HUES64 (cell line): ENCODE data around the gene PARS2.
"Not testable (repeated sequence)": the region's sequence is repeated elsewhere in the genome, so short reads cannot be mapped to it uniquely, and the experiment has no call there.

Experiments
- H3K27ac ChIP-seq: 2 replicates; pipeline ENCODE4 v1.7.0; 2013; ENCODE audit warnings: low read depth, low read length, inconsistent platforms
- H3K27me3 ChIP-seq: 2 replicates; pipeline ENCODE4 v1.6.1; 2013; ENCODE audit warnings: mild to moderate bottlenecking, low read length; ENCODE audit not compliant: insufficient read depth
- H3K36me3 ChIP-seq: 2 replicates; pipeline ENCODE4 v1.6.1; 2013; ENCODE audit warnings: mild to moderate bottlenecking, low read length; ENCODE audit not compliant: insufficient read depth
- H3K4me1 ChIP-seq: 2 replicates; pipeline ENCODE4 v1.6.1; 2013; ENCODE audit warnings: mild to moderate bottlenecking, low read length, moderate library complexity; ENCODE audit not compliant: insufficient read depth
- H3K4me3 ChIP-seq: 2 replicates; pipeline ENCODE4 v1.5.1; 2013; ENCODE audit warnings: mild to moderate bottlenecking, low read length, moderate library complexity
- H3K9ac ChIP-seq: 2 replicates; pipeline ENCODE4 v1.6.1; 2013; ENCODE audit warnings: mild to moderate bottlenecking, low read depth, low read length
- H3K9me3 ChIP-seq: 2 replicates; pipeline ENCODE4 v1.6.1; 2013; ENCODE audit warnings: low read depth, low read length; ENCODE audit not compliant: insufficient read depth
- WGBS: fragments of 150-250, 120-280 bp; methylation state at CpG from one replicate; pipeline ENCODE4 v1.1.7; 2013; ENCODE audit warnings: missing lambda C conversion rate; 5-methylcytosine and 5-hydroxymethylcytosine counted together

PARS2 gene

GRCh38 chr1:54782588-54782987 lies 18.3 kb upstream of the PARS2 start:
- 88% methylated on average over 2 of the region's 2 CpGs for WGBS

GRCh38 chr1:54782156-54782555 lies 17.8 kb upstream of the PARS2 start:
- no peaks in the 10 kb centered on the region for H3K4me1 ChIP-seq
- H3K36me3 ChIP-seq: no peaks in the 10 kb centered on the region
- H3K4me3 ChIP-seq: no peak overlapping the region
- no peak overlapping the region for H3K9ac ChIP-seq
- no peaks in the 10 kb centered on the region for H3K9me3 ChIP-seq
- H3K27me3 ChIP-seq: peaks cover 48% of the 10 kb centered on the region
- WGBS: 90% methylated on average over 6 of the region's 6 CpGs
- H3K27ac ChIP-seq: no peak overlapping the region

More at GRCh38 chr1:54782588-54782987, 18.3 kb upstream of the PARS2 start:
- H3K27ac ChIP-seq: no peak overlapping the region
- H3K27me3 ChIP-seq: peaks cover 48% of the 10 kb centered on the region
- H3K9me3 ChIP-seq: no peaks in the 10 kb centered on the region
- no peak overlapping the region for H3K9ac ChIP-seq
- H3K4me1 ChIP-seq: no peaks in the 10 kb centered on the region
- no peaks in the 10 kb centered on the region for H3K36me3 ChIP-seq
- H3K4me3 ChIP-seq: no peak overlapping the region

GRCh38 chr1:54781023-54781723 lies 16.9 kb upstream of the PARS2 start:
- H3K4me3 ChIP-seq: peak overlapping the region; percentile 38
- no peaks in the 10 kb centered on the region for H3K9me3 ChIP-seq
- no peaks in the 10 kb centered on the region for H3K36me3 ChIP-seq
- peaks cover 48% of the 10 kb centered on the region for H3K27me3 ChIP-seq
- H3K27ac ChIP-seq: no peak overlapping the region
- H3K9ac ChIP-seq: peak overlapping the region; percentile 22; the same call in 1 of the 2 replicates
- 34% methylated on average over 74 of the region's 74 CpGs for WGBS
- no peaks in the 10 kb centered on the region for H3K4me1 ChIP-seq

GRCh38 chr1:54777431-54777830 lies 13.1 kb upstream of the PARS2 start:
- Histone ChIP-seq H3K27ac (no peak overlapping the region), H3K27me3 (peaks cover 38% of the 10 kb centered on the region), H3K9ac (no peak overlapping the region), H3K9me3 (no peaks in the 10 kb centered on the region), H3K36me3 (no peaks in the 10 kb centered on the region), H3K4me1 (no peaks in the 10 kb centered on the region), H3K4me3 (no peak overlapping the region)
- 86% methylated on average over 4 of the region's 4 CpGs for WGBS

- no peak overlapping the region for H3K9ac ChIP-seq
- no peaks in the 10 kb centered on the region for H3K4me1 ChIP-seq
- peaks cover 34% of the 10 kb centered on the region for H3K27me3 ChIP-seq
- H3K36me3 ChIP-seq: no peaks in the 10 kb centered on the region
- no peak overlapping the region for H3K27ac ChIP-seq
- no peaks in the 10 kb centered on the region for H3K9me3 ChIP-seq
- 75% methylated on average over 4 of the region's 4 CpGs for WGBS
- H3K4me3 ChIP-seq: no peak overlapping the region
Observed at GRCh38 chr1:54777011-54777410, 12.7 kb upstream of the PARS2 start.

- not testable (repeated sequence) for H3K36me3 ChIP-seq, H3K9me3 ChIP-seq, H3K4me3 ChIP-seq, H3K27ac ChIP-seq, H3K4me1 ChIP-seq, H3K9ac ChIP-seq
- WGBS: 94% methylated on average over 16 of the region's 16 CpGs
- peaks cover 25% of the 10 kb centered on the region for H3K27me3 ChIP-seq
Observed at GRCh38 chr1:54775828-54776721, 11.8 kb upstream of the PARS2 start.

GRCh38 chr1:54774820-54775498 lies 10.6 kb upstream of the PARS2 start:
- Histone ChIP-seq H3K36me3 (no peaks in the 10 kb centered on the region), H3K9me3 (no peaks in the 10 kb centered on the region), H3K4me3 (no peak overlapping the region), H3K27me3 (peaks cover 14% of the 10 kb centered on the region), H3K27ac (no peak overlapping the region), H3K4me1 (no peaks in the 10 kb centered on the region), H3K9ac (no peak overlapping the region)
- 77% methylated on average over 14 of the region's 15 CpGs for WGBS

GRCh38 chr1:54772951-54773350 lies 8.6 kb upstream of the PARS2 start:
- 96% methylated on average over 2 of the region's 2 CpGs for WGBS
- Histone ChIP-seq H3K4me3 (no peak overlapping the region), H3K27ac (no peak overlapping the region), H3K9me3 (no peaks in the 10 kb centered on the region), H3K27me3 (no peaks in the 10 kb centered on the region), H3K36me3 (no peaks in the 10 kb centered on the region), H3K4me1 (no peaks in the 10 kb centered on the region), H3K9ac (no peak overlapping the region)

GRCh38 chr1:54768093-54768492 lies 3.8 kb upstream of the PARS2 start:
- no peaks in the 10 kb centered on the region for H3K27me3 ChIP-seq
- no peak overlapping the region for H3K27ac ChIP-seq
- H3K9ac ChIP-seq: no peak overlapping the region
- H3K9me3 ChIP-seq: no peaks in the 10 kb centered on the region
- WGBS: 93% methylated on average over 5 of the region's 5 CpGs
- H3K4me3 ChIP-seq: no peak overlapping the region
- H3K36me3 ChIP-seq: no peaks in the 10 kb centered on the region
- peaks cover 8% of the 10 kb centered on the region; the same call in 1 of the 2 replicates for H3K4me1 ChIP-seq

GRCh38 chr1:54767526-54767925 lies 3.2 kb upstream of the PARS2 start:
- Histone ChIP-seq H3K9ac (no peak overlapping the region), H3K4me1 (peaks cover 9% of the 10 kb centered on the region; the same call in 1 of the 2 replicates), H3K4me3 (no peak overlapping the region), H3K9me3 (no peaks in the 10 kb centered on the region), H3K27ac (no peak overlapping the region), H3K27me3 (no peaks in the 10 kb centered on the region), H3K36me3 (no peaks in the 10 kb centered on the region)
- WGBS: 54% methylated on average over 6 of the region's 6 CpGs

GRCh38 chr1:54766726-54767125 lies 2.4 kb upstream of the PARS2 start:
- H3K4me1 ChIP-seq: peaks cover 9% of the 10 kb centered on the region; the same call in 1 of the 2 replicates
- 57% methylated on average over 4 of the region's 4 CpGs for WGBS
- no peaks in the 10 kb centered on the region for H3K36me3 ChIP-seq
- no peak overlapping the region for H3K27ac ChIP-seq
- H3K4me3 ChIP-seq: no peak overlapping the region
- H3K9me3 ChIP-seq: no peaks in the 10 kb centered on the region
- no peak overlapping the region for H3K9ac ChIP-seq
- H3K27me3 ChIP-seq: no peaks in the 10 kb centered on the region
